GM03348 (cell line): ENCODE results near the gene PATZ1.
"Not testable (repeated sequence)": the region's sequence is repeated elsewhere in the genome, so short reads cannot be mapped to it uniquely, and the experiment has no call there.

Source experiments
- DNase-seq: peaks from one replicate; pipeline ENCODE4 v3.0.0; 2012; ENCODE audit warnings: low spot score

The PATZ1 gene

GRCh38 chr22:31343235-31344191 is 2.6 kb downstream of the PATZ1 start:
- DNase-seq = no peak

- no peak for DNase-seq
Observed at GRCh38 chr22:31342389-31343140, 3.6 kb downstream of the PATZ1 start.

GRCh38 chr22:31341386-31342088 is 4.6 kb downstream of the PATZ1 start:
- DNase-seq = no peak

GRCh38 chr22:31340765-31341247 is 5.3 kb downstream of the PATZ1 start:
- no peak for DNase-seq

- DNase-seq = no peak
Observed at GRCh38 chr22:31340360-31340759, 5.8 kb downstream of the PATZ1 start.

- no peak for DNase-seq
Observed at GRCh38 chr22:31339148-31339832, 6.9 kb downstream of the PATZ1 start.

- DNase-seq = no peak
Observed at GRCh38 chr22:31337178-31337577, 9.0 kb downstream of the PATZ1 start.

- DNase-seq = no peak
Observed at GRCh38 chr22:31334329-31334728, 11.8 kb downstream of the PATZ1 start.

GRCh38 chr22:31333641-31334040 is 12.5 kb downstream of the PATZ1 start:
- no peak for DNase-seq

GRCh38 chr22:31332886-31333285 is 13.3 kb downstream of the PATZ1 start:
- peak; percentile 30 for DNase-seq

- DNase-seq = no peak
Observed at GRCh38 chr22:31332010-31332409, 14.1 kb downstream of the PATZ1 start.

- DNase-seq = no peak
Observed at GRCh38 chr22:31329453-31330215, 16.5 kb downstream of the PATZ1 start.

GRCh38 chr22:31329029-31329428 is 17.1 kb downstream of the PATZ1 start:
- no peak for DNase-seq

- no peak for DNase-seq
Observed at GRCh38 chr22:31328544-31328960, 17.6 kb downstream of the PATZ1 start.

- DNase-seq = no peak
Observed at GRCh38 chr22:31327806-31328543, 18.2 kb downstream of the PATZ1 start.

- DNase-seq = no peak
Observed at GRCh38 chr22:31326877-31327276, 19.3 kb downstream of the PATZ1 start.

GRCh38 chr22:31323578-31324550 is 22.3 kb downstream of the PATZ1 start:
- no peak for DNase-seq

GRCh38 chr22:31321421-31321820 is 24.7 kb downstream of the PATZ1 start:
- no peak for DNase-seq

- DNase-seq = not testable (repeated sequence)
Observed at GRCh38 chr22:31314220-31314619, 31.9 kb downstream of the PATZ1 start.
